Ectodermal cell (in vitro differentiated cells): ENCODE data around the gene ODF2.
"Not testable (repeated sequence)": the region's sequence is repeated elsewhere in the genome, so short reads cannot be mapped to it uniquely, and the experiment has no call there.

Experiments used
- H3K27ac ChIP-seq: 2 replicates; pipeline ENCODE4 v1.7.0; 2013; ENCODE audit warnings: mild to moderate bottlenecking, low read depth, low read length; ENCODE audit not compliant: insufficient read depth, poor library complexity, severe bottlenecking
- H3K27me3 ChIP-seq: 2 replicates; pipeline ENCODE4 v1.7.0; 2013; ENCODE audit warnings: mild to moderate bottlenecking, low read length; ENCODE audit not compliant: insufficient read depth, control insufficient read depth, poor library complexity, severe bottlenecking
- H3K36me3 ChIP-seq: one replicate; pipeline ENCODE4 v1.7.0; 2013; ENCODE audit warnings: low read length; ENCODE audit not compliant: control insufficient read depth, insufficient read depth
- H3K4me1 ChIP-seq: one replicate; pipeline ENCODE4 v1.7.0; 2013; ENCODE audit warnings: low read length; ENCODE audit not compliant: control insufficient read depth, insufficient read depth
- H3K4me3 ChIP-seq: 2 replicates; pipeline ENCODE4 v1.7.0; 2013; ENCODE audit warnings: low read depth, low read length, control low read depth; ENCODE audit not compliant: insufficient read depth
- H3K9me3 ChIP-seq: 2 replicates; pipeline ENCODE4 v1.7.0; 2013; ENCODE audit warnings: mild to moderate bottlenecking, low read length, moderate library complexity; ENCODE audit not compliant: control insufficient read depth
- WGBS, 2 experiments: methylation state at CpG; one replicate each; pipeline ENCODE4 v1.1.7; 2013; ENCODE audit warnings: missing lambda C conversion rate in 2 of 2; 5-methylcytosine and 5-hydroxymethylcytosine counted together

Gene ODF2

DNA sequence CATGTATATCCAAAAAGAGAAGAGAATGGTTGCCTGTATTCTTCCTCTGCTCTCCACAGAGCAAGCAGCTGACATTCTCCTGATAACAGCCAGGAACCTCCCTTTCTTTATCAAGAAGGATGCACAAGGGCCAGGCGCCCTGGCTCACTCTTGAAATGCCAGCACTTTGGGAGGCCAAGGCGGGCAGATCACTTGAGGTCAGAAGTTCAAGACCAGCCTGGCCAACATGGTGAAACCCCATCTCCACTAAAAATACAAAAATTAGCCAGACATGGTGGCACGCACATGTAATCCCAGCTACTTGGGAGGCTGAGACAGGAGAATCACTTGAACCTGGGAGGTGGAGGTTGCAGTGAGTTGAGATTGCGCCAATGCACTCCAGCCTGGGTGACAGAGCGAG is 9.3 kb upstream of the ODF2 start:
- H3K9me3 ChIP-seq, H3K27ac ChIP-seq, H3K4me1 ChIP-seq, H3K4me3 ChIP-seq, H3K36me3 ChIP-seq: not testable (repeated sequence)
- H3K27me3 ChIP-seq: peaks cover 11% of the 10 kb centered on the region
- WGBS, 2 experiments: 86 to 91% methylated on average over 4 to 5 of the region's 5 CpGs

DNA sequence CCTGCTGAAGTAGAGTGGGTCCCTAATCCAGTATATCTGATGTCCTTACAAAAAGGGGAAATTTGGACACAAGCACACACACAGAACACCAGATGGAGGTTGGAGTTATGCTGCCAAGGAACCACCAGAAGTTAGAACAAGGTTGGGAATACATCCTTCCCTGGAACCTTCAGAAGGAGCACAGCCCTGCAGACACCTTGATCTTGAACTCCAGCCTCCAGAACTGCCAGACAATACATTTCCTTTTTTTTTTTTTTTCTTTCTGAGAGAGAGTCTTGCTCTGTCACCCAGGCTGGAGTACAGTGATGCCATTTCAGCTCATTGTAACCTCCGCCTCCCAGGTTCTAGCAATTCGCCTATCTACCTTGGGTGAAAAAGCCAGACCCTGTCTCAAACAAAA is 7.1 kb upstream of the ODF2 start:
- no peaks in the 10 kb centered on the region for H3K4me1 ChIP-seq
- no peak overlapping the region for H3K4me3 ChIP-seq
- H3K27me3 ChIP-seq: peaks cover 20% of the 10 kb centered on the region
- H3K36me3 ChIP-seq: no peaks in the 10 kb centered on the region
- H3K9me3 ChIP-seq: no peaks in the 10 kb centered on the region
- H3K27ac ChIP-seq: no peak overlapping the region
- WGBS, 2 experiments: 92% methylated on average over 2 of the region's 2 CpGs

DNA sequence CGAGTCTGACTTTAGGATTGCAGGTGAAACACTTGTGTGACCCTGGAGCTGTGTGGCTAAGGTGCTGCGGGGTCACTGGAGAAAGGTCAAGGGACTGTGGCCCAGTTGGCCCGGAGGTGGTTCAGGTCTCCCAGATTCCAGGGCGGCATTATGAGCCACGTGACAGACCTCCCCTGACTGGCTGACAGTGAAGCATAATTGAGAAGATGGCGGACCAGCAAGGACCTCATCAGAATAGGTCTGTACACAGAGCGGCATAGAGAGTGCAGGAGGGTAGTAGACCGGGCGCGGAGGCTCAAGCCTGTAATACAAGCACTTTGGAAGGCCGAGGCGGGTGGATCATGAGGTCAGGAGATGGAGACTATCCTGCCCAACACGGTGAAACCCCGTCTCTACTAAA is 815 bp upstream of the ODF2 start:
- H3K4me1 ChIP-seq: peaks cover 5% of the 10 kb centered on the region
- peaks cover 2% of the 10 kb centered on the region for H3K36me3 ChIP-seq
- no peak overlapping the region for H3K27ac ChIP-seq
- peaks cover 42% of the 10 kb centered on the region for H3K27me3 ChIP-seq
- no peak overlapping the region for H3K4me3 ChIP-seq
- WGBS, 2 experiments: 93% methylated on average over 14 of the region's 14 CpGs
- no peaks in the 10 kb centered on the region for H3K9me3 ChIP-seq

DNA sequence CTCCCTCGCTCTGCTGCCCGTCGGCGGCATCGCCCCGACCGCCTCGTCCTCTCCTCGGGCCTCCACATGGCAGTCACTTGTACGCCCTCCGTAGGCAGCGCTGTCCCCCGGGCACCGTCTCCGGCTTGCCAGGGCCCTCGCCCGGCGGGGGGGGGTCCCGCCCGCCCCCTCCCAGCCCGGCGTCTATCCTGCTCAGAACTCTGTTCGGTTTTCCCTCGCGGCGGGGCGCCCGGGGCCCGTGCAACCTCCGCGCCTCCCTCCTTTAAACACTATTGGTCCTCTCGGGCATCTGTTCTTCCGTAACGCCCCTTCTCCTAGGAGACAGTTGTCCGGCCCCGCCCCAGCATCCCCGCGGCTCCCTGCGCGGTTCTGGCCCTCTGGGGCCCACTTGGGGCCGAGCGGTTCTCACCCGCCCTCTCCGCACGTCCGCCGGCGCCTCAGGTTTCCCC is 831 bp downstream of the ODF2 start:
- H3K27me3 ChIP-seq: peaks cover 35% of the 10 kb centered on the region

DNA sequence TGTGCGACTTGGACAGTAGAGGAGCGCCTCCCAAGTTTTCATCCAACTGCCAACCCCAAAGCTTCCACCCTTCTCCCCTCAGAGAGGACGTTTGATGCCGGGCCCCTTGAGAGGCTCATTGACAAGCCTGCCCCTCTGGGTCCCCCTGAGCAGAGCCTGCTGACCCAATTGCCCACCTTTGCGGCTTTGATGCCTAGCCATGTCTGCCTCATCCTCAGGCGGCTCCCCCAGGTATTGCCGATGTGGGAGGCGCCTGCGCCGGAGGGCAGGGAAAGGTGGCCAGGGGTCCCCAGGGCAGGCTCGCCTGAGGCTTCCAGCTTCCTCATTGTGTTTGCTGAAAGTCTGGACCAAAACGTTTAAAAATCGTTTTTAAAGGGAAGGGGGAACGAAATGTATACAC is 1.4 kb downstream of the ODF2 start:
- peak overlapping the region; percentile 85 for H3K4me3 ChIP-seq
- H3K4me1 ChIP-seq: peaks cover 5% of the 10 kb centered on the region
- H3K27me3 ChIP-seq: peaks cover 30% of the 10 kb centered on the region
- no peaks in the 10 kb centered on the region for H3K9me3 ChIP-seq
- peaks cover 16% of the 10 kb centered on the region for H3K36me3 ChIP-seq
- 21 to 22% methylated on average over 14 of the region's 14 CpGs for WGBS, 2 experiments
- no peak overlapping the region for H3K27ac ChIP-seq

More for the DNA sequence above, 831 bp downstream of the ODF2 start:
- Histone ChIP-seq H3K4me1 (peaks cover 5% of the 10 kb centered on the region), H3K27ac (peak overlapping the region; percentile 60), H3K36me3 (peaks cover 16% of the 10 kb centered on the region), H3K4me3 (peak overlapping the region; percentile 85), H3K9me3 (no peaks in the 10 kb centered on the region)
- WGBS, 2 experiments: 0% methylated on average over 48 of the region's 48 CpGs

DNA sequence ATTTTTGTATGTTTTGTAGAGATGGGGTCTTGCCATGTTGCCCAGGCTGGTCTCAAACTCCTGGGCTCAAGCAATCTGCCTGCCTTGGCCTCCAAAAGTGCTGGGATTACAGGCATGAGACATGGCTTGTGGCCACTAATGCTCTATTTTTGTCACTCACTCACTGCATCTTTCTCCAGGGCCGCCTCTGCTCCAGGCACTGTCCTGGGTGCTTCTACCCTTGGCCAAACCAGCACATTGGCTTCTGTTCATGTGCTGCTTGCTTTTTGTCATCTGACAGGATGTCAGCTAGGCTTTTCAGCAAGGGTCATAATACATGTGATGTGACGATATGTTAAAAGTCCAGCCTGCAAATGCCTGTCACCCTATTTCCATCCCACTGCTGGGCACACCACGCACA is 3.2 kb downstream of the ODF2 start:
- H3K9me3 ChIP-seq: no peaks in the 10 kb centered on the region
- peaks cover 5% of the 10 kb centered on the region for H3K4me1 ChIP-seq
- 98 to 99% methylated on average over 3 of the region's 3 CpGs for WGBS, 2 experiments
- H3K27ac ChIP-seq: no peak overlapping the region
- no peak overlapping the region for H3K4me3 ChIP-seq
- H3K36me3 ChIP-seq: peaks cover 22% of the 10 kb centered on the region
- H3K27me3 ChIP-seq: peaks cover 28% of the 10 kb centered on the region

DNA sequence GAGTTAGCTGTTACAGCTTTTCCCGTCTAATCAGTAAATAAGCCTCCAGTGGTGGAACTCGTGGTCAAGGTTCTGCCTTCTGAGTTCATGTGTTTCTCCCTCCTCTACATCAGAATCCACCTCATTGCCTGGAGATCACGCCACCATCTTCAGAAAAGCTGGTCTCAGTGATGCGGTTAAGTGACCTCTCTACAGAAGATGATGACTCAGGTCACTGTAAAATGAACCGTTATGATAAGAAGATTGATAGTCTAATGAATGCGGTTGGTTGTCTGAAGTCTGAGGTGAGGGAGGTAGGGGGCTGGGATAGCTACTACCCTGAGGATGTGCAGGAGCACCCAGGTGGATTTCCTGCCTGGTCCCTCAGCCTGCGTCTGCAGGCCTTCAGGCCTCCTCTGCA is 13.3 kb downstream of the ODF2 start:
- WGBS, 2 experiments: 95% methylated on average over 7 of the region's 7 CpGs
- Histone ChIP-seq H3K36me3 (peaks cover 14% of the 10 kb centered on the region), H3K9me3 (no peaks in the 10 kb centered on the region), H3K4me3 (no peak overlapping the region), H3K27ac (no peak overlapping the region), H3K4me1 (no peaks in the 10 kb centered on the region), H3K27me3 (no peaks in the 10 kb centered on the region)

DNA sequence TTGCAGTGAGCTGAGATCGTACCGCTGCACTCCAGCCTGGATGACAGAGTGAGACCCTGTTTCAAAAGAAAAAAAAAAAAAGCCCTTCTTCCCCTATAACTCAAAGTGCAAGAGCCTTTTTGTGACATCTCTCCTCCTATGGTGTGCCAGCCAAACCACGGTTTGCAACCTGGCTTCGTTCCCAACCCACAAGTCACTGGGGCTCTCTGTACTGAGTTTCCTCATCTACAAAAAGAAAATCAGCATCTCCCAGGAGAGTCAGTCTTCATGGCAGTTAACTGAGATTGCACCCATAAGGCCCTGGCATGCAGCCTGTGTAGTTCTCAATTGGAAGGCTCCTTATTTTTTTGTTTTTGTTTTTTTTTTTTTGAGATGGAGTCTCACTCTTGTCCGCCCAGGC is 14.8 kb downstream of the ODF2 start:
- WGBS, 2 experiments: 94 to 95% methylated on average over 5 of the region's 5 CpGs
- Histone ChIP-seq H3K27ac (no peak overlapping the region), H3K4me3 (no peak overlapping the region), H3K27me3 (no peaks in the 10 kb centered on the region), H3K4me1 (no peaks in the 10 kb centered on the region), H3K9me3 (no peaks in the 10 kb centered on the region), H3K36me3 (peaks cover 7% of the 10 kb centered on the region)

DNA sequence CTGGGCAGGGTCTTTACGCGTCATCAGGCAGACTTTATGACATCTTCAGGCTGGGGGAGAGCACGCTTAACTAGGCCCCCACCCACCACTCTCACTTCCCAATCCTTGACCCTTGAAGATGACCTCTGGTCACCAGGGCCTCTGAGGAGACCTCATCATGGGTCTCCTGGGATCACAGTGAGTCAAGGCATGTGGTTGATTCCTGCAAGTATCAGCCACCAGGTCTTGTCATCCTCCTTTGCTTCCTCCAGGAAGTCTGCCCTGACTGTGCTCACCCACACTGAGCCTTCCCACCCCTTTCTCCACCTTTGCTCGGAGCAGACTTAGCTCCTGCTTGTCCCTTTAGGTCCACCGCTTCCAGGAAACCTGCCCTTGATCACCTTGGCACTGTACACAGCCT is 17.3 kb downstream of the ODF2 start:
- no peaks in the 10 kb centered on the region for H3K27me3 ChIP-seq
- H3K27ac ChIP-seq: no peak overlapping the region
- no peaks in the 10 kb centered on the region for H3K4me1 ChIP-seq
- H3K9me3 ChIP-seq: no peaks in the 10 kb centered on the region
- WGBS, 2 experiments: 91 to 92% methylated on average over 5 of the region's 5 CpGs
- H3K4me3 ChIP-seq: no peak overlapping the region
- peaks cover 7% of the 10 kb centered on the region for H3K36me3 ChIP-seq

DNA sequence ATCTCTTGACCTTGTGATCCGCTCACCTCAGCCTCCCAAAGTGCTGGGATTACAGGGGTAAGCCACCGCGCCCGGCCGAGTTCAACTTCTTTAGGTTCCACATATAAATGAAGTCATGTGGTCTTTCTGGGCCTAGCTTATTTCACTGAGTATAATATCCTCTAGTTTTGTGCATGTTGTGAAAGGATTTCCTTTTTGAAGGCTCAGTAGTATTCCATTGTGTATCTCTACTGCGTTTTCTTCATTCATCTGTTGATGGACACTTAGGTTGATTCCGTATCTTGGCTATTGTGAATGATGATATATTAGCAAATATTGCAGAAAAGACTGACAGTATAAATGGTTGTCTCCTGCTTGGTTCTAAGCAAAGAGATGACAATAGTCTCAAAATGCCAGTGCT is 20.1 kb downstream of the ODF2 start:
- no peak overlapping the region for H3K27ac ChIP-seq
- no peak overlapping the region for H3K4me3 ChIP-seq
- peaks cover 7% of the 10 kb centered on the region for H3K36me3 ChIP-seq
- no peaks in the 10 kb centered on the region for H3K9me3 ChIP-seq
- no peaks in the 10 kb centered on the region for H3K27me3 ChIP-seq
- WGBS, 2 experiments: 90% methylated on average over 7 of the region's 7 CpGs
- H3K4me1 ChIP-seq: no peaks in the 10 kb centered on the region

DNA sequence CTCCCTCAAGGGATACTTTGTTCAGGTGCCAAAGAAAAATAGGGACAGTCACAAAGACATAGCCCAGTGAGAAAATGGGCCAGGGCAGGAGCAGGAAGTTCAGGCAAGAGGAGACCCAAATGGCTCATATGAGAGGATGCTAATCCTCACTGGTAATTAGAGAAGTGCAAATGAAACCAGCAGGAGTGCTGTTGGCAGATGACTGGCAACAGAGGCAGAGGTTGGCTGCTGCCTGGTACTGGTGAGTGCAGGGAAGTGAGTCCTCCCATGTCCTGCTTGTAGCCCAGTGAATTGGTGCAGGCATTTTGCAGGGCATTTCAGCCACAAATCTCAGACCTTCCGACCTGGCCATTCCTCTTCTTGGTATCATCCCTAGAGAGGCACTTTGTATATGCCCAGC is 23.5 kb downstream of the ODF2 start:
- H3K4me3 ChIP-seq: no peak overlapping the region
- H3K4me1 ChIP-seq: no peaks in the 10 kb centered on the region
- H3K9me3 ChIP-seq: no peaks in the 10 kb centered on the region
- 86% methylated on average over 1 of the region's 1 CpG for WGBS, 2 experiments
- H3K27ac ChIP-seq: no peak overlapping the region
- H3K36me3 ChIP-seq: peaks cover 19% of the 10 kb centered on the region
- H3K27me3 ChIP-seq: no peaks in the 10 kb centered on the region
